ENCODE results near the gene PLA2G1B. TPM values are rescaled to one million over a fixed set of nuclear protein-coding genes. Genes with fewer than 3 reads are reported as not detected.

Gene PLA2G1B
- total RNA-seq, 1 donor from 2014 or later, result not detected

DNA sequence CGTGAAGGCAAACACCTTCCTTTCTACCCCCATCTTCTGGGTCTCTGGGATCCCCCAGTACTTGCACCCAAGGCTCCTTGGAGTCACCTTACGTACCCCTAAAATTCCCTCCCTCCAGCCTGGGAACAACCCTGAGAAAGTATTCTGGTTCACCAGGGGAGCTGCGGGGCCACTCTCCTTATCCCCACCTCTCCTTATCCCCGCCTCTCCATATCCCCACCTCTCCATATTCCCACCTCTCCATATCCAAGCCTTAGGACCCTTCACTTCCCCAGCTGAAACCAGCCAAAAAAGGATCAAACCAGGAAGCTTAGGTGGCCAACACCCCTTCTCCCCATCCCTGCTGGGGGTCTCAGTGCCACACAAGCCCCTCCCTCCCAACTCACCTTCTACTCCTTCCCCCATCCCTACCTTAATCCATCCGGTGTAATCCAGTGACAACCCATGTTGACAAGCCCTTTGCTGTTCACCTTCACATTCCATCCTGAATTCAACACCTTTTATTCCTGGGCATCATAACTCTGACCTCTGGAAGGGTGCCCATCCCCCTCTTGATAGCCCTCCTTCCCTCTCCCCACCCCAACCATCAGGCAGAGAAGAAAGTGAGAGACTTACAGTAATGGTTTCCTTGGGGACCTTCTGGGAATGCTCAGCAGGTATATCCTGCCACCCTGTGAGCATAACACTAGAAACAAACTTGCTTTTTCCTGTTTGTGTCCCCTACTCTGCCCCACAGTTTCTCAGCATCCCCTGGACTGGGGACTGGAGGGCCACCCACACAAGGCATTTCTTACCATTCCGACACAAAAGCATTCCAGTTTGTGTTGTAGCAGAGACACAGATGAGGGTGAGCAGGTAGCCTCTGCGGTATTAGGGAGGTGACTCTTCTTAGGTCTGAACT is 43.0 kb upstream of the PLA2G1B start:
- H3K9me3 ChIP-seq, result no peaks in the 10 kb centered on the region
- H3K27me3 ChIP-seq, result no peaks in the 10 kb centered on the region
- intact Hi-C loops (cut with DNase I), result no loop called here
- peaks cover 19% of the 10 kb centered on the region for H3K4me1 ChIP-seq
- H3K4me3 ChIP-seq, result no peak overlapping the region
- no peak for DNase-seq (ENCODE audit: extremely low spot score in 2 of 2)
- no peak overlapping the region for H3K27ac ChIP-seq
- no peak for TF ChIP-seq POLR2AphosphoS5 (IDR thresholded peaks at IDR 0.05; ENCODE audit: insufficient read depth in 1 of 2, low read depth in 1 of 2)
- TF ChIP-seq, protein P1, sequence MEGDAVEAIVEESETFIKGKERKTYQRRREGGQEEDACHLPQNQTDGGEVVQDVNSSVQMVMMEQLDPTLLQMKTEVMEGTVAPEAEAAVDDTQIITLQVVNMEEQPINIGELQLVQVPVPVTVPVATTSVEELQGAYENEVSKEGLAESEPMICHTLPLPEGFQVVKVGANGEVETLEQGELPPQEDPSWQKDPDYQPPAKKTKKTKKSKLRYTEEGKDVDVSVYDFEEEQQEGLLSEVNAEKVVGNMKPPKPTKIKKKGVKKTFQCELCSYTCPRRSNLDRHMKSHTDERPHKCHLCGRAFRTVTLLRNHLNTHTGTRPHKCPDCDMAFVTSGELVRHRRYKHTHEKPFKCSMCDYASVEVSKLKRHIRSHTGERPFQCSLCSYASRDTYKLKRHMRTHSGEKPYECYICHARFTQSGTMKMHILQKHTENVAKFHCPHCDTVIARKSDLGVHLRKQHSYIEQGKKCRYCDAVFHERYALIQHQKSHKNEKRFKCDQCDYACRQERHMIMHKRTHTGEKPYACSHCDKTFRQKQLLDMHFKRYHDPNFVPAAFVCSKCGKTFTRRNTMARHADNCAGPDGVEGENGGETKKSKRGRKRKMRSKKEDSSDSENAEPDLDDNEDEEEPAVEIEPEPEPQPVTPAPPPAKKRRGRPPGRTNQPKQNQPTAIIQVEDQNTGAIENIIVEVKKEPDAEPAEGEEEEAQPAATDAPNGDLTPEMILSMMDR (IDR thresholded peaks at IDR 0.05), result no peak
- TF ChIP-seq POLR2A (IDR thresholded peaks at IDR 0.05), result no peak
- no peaks in the 10 kb centered on the region for H3K36me3 ChIP-seq

DNA sequence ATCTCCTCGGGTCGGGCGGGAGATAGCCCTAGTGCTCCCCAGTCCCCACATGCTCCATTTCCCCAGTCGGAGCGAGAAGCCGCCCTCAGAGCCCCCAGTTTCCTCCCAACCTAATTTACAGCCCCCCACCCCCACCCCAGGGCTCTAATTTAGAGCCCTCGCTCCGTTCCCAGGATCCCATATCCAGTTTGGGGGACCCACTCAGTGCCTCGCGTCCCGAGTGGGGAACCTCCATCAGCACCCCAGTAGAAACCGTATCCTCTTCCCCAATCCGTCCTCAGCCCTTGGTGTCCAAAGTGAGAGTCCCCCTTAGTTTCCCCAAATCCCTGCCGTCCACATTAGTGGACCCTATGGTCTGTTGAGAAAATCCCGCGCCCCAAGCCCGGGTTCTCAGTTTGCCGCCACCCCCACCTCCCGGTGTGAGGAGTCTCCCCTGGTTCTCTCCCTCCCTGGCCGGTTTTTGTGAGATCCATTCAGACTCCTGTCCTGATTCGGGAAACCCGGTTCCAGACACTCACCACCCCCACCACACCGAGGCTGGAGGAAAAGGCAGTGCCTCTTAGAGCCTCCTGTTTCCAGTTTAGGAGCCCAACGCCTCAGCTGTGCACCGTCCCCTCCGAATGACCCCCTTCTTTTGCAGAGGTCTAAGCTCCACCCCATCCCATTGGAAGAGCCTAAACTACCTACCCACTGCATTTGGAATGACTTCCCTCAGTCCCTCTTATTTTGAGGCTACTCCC is 42.2 kb upstream of the PLA2G1B start:
- Histone ChIP-seq H3K27me3 (no peaks in the 10 kb centered on the region), H3K27ac (no peak overlapping the region), H3K4me3 (peak overlapping the region; percentile 54 to 66), H3K4me1 (peaks cover 19% of the 10 kb centered on the region), H3K36me3 (no peaks in the 10 kb centered on the region), H3K9me3 (no peaks in the 10 kb centered on the region)
- TF ChIP-seq POLR2AphosphoS5 (IDR thresholded peaks at IDR 0.05; ENCODE audit: insufficient read depth in 1 of 2, low read depth in 1 of 2) (no peak), POLR2A (IDR thresholded peaks at IDR 0.05) (no peak)
- TF ChIP-seq, protein P1 (IDR thresholded peaks at IDR 0.05), result no peak
- DNase-seq (ENCODE audit: extremely low spot score in 2 of 2), result no peak
- intact Hi-C loops (cut with DNase I), result no loop called here

DNA sequence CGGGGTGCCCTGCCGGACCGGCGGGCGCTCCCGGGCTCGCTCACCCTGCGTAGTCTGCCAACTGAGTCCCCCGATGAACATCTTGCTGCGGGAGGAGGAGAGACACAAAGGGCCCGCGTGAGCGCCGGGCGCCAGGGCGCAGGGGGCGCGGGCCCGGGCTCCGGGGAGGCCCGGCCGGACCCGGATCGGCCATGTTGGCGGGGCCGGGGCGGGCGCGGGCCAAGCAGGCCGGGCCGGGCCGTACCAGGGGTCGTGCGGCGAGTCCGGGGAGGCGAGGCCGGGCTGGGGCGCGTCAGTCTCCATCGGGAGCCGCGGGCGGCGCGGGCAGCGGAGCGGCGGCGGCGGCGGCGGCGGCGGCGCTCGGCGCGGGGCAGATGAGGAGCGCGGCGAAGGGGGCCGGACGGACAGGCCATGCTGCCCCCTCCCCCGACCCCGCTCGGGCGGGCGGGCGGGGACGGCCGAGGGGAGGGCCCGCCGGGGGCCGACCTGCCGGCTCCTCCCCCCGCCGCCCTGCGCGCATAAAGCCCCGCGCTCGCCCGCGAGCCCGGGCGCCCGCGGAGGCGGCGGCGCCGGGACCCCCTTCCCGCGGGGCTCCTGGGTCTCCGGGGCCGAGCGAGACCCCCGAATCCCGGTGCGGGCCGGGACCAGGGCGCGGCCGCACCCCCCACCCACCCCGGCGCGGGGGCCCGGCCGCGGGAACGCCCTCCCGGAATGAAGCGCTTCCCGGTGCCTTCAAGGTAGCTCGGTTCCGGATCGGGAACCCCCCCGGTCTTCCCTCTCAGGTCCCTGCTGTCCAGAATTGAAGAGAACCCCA is 41.4 kb upstream of the PLA2G1B start, which contains the start of gene MSI1:
MSI1 (minus strand) TSS at position 376 of the 814 bp plus-strand sequence; CDS start at position 303, 73 bp downstream.
- Histone ChIP-seq H3K4me3 (peak within 1 kb of the TSS; percentile 54 to 66), H3K36me3 (no peaks in the 10 kb centered on the region), H3K4me1 (peaks cover 19% of the 10 kb centered on the region), H3K27ac (no peak within 1 kb of the TSS), H3K9me3 (no peaks in the 10 kb centered on the region), H3K27me3 (no peaks in the 10 kb centered on the region)
- intact Hi-C loops (cut with DNase I), result no loop called here
- DNase-seq (ENCODE audit: extremely low spot score in 2 of 2), result no peak
- TF ChIP-seq, protein P1 (IDR thresholded peaks at IDR 0.05), result no peak
- TF ChIP-seq POLR2AphosphoS5 (IDR thresholded peaks at IDR 0.05; ENCODE audit: insufficient read depth in 1 of 2, low read depth in 1 of 2), result no peak
- no peak for TF ChIP-seq POLR2A (IDR thresholded peaks at IDR 0.05)

DNA sequence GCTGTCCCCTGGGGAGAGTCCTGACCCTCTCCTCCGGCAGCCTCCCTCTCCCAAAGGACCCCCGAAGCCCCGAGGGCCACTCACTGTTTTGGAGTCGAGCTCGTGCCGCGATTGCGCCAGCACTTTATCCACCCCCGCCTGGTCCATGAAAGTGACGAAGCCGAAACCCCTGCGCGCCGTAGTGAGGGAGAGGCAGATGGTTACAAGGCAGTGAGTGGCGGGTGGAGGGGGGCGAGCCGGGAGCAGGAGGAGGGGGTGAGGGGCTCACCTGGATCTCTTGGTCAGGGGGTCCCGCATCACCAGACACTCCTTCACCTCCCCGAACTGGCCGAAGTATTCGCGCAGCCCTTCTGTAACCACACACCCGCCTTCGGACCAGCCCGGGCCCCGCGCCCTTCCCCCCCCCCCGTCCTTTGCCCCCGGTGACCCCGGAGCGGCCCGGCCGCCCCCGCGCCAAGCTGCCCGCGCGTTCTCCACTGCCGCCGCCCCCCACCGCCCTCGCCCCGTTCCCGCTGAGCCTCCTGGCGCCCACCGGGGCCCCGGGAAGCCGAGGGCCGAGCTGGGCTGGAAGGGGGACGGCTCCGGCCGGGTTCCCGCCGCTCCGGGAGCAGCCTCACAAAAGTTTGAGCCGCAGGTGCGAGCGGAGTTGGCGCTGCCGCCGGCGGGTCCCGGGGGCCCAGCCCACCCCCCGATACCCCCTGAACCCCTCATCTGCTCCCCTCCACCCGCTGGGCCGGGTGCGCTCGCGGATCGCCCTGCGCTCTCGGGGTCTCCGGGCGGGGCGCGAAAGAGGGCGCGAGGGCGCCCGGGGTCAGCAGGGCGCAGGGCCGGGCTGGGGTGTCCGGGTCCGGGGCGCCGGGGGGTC is 40.6 kb upstream of the PLA2G1B start:
- Histone ChIP-seq H3K9me3 (no peaks in the 10 kb centered on the region), H3K4me3 (peak overlapping the region; percentile 54 to 66), H3K27ac (no peak overlapping the region), H3K27me3 (no peaks in the 10 kb centered on the region), H3K4me1 (peaks cover 19% of the 10 kb centered on the region), H3K36me3 (no peaks in the 10 kb centered on the region)
- no peak for TF ChIP-seq POLR2AphosphoS5 (IDR thresholded peaks at IDR 0.05; ENCODE audit: insufficient read depth in 1 of 2, low read depth in 1 of 2)
- TF ChIP-seq, protein P1 (IDR thresholded peaks at IDR 0.05), result no peak
- no peak for TF ChIP-seq POLR2A (IDR thresholded peaks at IDR 0.05)
- no peak for DNase-seq (ENCODE audit: extremely low spot score in 2 of 2)
- intact Hi-C loops (cut with DNase I), result no loop called here
